Astrocyte of the spinal cord (primary cell): ENCODE measurements around the gene MAGI1.

ENCODE experiments used
- DNase-seq: peaks from one replicate; pipeline ENCODE4 v3.0.0; 2011; ENCODE audit warnings: low read depth, low spot score
- H3K4me3 ChIP-seq: 2 replicates; pipeline ENCODE4 v1.5.1; 2011; ENCODE audit warnings: low read depth, mild to moderate bottlenecking, low read length, moderate library complexity
- in situ Hi-C: cut with HindIII; loops from 2 replicates; pipeline ENCODE4 v1.10.0; 2017; ENCODE audit warnings: low sequenced_read_pairs
- TF ChIP-seq, protein P1 (sequence below): IDR thresholded peaks from 2 replicates; pipeline ENCODE4 v1.5.1; 2012; ENCODE audit warnings: low read depth, mild to moderate bottlenecking, low read length, inconsistent platforms

Gene MAGI1

DNA sequence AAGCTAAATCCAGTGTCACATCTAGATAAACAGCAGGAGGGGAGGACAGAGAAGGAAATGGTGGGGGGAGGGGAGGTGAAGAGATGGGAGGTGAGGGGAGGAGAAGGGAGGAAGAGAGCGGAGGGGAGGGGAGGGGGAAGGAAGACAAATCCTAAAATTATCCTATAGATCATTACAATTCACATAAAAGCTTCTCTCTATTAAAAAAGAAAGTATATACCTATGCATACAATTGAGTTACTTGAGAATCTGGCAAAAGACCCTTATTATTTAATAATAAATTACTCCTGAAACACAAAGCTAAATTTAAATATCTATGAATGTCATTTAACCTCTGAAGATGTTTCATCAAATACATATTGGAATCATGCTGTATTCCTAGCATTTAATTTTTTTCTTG lies 303.9 kb downstream of the MAGI1 start:
- no peak overlapping the region for H3K4me3 ChIP-seq
- TF ChIP-seq, protein P1, sequence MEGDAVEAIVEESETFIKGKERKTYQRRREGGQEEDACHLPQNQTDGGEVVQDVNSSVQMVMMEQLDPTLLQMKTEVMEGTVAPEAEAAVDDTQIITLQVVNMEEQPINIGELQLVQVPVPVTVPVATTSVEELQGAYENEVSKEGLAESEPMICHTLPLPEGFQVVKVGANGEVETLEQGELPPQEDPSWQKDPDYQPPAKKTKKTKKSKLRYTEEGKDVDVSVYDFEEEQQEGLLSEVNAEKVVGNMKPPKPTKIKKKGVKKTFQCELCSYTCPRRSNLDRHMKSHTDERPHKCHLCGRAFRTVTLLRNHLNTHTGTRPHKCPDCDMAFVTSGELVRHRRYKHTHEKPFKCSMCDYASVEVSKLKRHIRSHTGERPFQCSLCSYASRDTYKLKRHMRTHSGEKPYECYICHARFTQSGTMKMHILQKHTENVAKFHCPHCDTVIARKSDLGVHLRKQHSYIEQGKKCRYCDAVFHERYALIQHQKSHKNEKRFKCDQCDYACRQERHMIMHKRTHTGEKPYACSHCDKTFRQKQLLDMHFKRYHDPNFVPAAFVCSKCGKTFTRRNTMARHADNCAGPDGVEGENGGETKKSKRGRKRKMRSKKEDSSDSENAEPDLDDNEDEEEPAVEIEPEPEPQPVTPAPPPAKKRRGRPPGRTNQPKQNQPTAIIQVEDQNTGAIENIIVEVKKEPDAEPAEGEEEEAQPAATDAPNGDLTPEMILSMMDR, result no peak
- in situ Hi-C loops, result no loop called here
- no peak for DNase-seq

DNA sequence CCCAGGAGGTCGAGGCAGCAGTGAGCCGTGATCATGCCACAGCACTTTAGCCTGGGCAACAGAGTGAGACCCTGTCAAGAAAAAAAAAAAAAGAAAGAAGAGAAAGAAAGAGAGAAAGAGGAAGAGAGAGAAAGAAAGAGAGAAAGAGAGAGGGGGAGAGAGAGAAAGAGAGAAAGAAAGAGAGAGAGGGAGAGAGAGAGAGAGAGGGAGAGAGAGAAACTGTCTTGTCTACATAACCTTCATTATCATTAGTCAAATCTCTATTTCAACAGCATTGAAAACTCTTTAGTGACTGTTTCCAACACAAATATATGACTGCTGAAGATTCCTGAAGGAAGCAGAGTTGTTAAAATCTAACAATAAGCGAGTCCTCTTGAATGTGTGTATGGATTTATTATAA lies 304.3 kb downstream of the MAGI1 start:
- TF ChIP-seq, protein P1, result no peak
- no peak overlapping the region for H3K4me3 ChIP-seq
- in situ Hi-C loops, result no loop called here
- DNase-seq, result no peak

DNA sequence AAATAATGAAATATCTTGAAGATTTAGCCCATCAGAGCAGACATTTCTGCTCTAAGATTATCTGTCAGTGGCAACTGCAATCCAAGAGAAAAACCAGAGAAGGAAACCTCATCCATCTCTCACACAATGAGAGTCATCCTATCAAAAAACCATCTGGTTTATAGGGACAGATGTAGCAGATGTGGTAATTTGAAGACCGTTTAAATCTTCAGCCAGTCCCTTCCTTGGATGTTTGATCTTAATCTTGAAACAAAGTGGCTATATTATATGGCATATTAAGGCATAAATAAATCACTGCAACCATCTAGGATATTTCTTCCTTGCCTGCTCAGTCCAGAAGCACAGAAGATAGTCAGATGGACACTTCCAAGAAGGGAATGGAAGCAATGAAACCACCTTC lies 305.3 kb downstream of the MAGI1 start:
- no peak overlapping the region for H3K4me3 ChIP-seq
- no peak for DNase-seq
- in situ Hi-C loops, result no loop called here
- TF ChIP-seq, protein P1, result no peak

DNA sequence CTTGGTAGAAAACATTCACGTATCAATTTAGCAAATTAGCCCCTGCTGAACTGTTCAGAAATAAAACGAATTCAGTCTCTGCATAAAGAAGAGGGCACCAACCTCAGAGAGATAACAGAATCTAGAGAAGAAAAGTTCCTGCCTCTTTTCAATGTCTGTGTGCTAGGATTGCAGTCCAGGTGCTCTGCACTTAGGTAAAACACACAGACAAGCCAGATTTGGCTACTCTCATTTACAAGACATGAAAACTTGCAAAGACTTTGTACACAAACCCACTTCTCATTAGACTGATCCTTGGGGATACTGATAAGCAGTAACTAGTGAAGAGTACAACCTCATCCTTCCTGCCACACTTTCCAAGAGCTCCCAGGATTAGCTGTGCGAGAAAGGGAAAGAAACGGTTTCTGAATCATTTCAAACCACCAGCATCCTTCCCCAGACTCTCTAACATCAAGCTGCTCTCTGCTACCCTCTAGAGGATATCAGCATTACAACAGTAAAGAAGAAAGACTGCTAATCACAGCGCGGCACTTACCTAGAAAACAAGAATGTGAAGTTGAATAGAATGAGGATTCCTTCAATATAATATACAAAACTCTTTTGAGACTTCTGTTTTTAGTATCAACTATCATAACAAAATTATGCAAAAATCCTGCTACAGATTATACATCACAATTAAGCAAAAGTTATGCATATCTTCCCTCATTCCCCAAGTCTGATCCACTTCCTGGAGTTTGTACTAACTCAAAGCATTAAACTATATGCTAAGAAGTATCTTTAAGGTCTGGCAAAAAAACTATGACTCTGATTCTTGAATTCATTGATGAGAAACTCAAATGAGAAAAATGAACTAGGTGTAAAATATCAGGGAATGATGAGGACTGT lies 306.4 kb downstream of the MAGI1 start:
- in situ Hi-C loops, result no loop called here
- H3K4me3 ChIP-seq, result no peak overlapping the region
- peak; percentile 76 for DNase-seq
- TF ChIP-seq, protein P1, result peak; percentile 80

DNA sequence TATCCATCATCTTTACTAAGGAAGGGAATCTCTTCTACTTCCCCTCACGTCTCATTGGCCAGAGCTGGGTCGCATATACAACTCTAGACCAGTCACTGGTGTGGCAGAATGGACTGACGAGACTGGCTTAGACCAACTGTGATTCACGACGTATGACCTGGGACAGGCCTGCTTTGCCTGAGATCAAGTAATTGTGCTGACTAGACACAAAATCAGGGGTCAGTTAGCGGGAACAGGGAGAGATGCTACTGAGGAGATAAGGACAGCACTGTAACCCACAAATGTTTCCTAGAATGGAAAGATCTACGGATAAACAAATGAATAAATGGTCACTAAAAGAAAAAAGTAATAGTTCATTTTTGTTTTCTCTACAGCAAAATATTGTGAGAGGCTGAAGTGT lies 308.3 kb downstream of the MAGI1 start:
- no peak for DNase-seq
- in situ Hi-C loops, result no loop called here
- no peak overlapping the region for H3K4me3 ChIP-seq
- TF ChIP-seq, protein P1, result no peak

DNA sequence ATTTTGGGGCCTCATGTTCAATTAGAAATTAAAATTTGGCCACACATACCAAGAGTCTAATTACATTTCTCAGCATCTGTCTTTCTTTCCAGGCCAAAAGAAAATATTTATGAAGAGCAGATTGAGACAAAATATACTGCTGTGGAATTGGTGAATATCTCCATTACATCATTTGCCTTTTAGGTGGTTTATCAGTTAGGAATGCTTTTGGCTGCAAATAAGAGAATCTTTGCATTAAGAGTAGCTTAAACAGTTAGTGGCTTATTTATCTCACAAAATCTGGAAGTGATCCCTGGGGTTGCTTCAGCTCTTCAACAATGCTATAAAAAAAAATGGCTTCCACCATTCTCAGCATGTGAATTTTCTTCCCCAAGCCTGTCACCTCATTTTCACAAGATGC lies 308.7 kb downstream of the MAGI1 start:
- DNase-seq, result no peak
- in situ Hi-C loops, result no loop called here
- TF ChIP-seq, protein P1, result no peak
- no peak overlapping the region for H3K4me3 ChIP-seq
